D341Med (cell line): ENCODE measurements around the gene ACER2.
"Not testable (repeated sequence)": the region's sequence is repeated elsewhere in the genome, so short reads cannot be mapped to it uniquely, and the experiment has no call there.

Experiments used
- DNase-seq: peaks from one replicate; pipeline ENCODE4 v3.0.0; 2012; ENCODE audit warnings: low spot score

Gene ACER2

DNA sequence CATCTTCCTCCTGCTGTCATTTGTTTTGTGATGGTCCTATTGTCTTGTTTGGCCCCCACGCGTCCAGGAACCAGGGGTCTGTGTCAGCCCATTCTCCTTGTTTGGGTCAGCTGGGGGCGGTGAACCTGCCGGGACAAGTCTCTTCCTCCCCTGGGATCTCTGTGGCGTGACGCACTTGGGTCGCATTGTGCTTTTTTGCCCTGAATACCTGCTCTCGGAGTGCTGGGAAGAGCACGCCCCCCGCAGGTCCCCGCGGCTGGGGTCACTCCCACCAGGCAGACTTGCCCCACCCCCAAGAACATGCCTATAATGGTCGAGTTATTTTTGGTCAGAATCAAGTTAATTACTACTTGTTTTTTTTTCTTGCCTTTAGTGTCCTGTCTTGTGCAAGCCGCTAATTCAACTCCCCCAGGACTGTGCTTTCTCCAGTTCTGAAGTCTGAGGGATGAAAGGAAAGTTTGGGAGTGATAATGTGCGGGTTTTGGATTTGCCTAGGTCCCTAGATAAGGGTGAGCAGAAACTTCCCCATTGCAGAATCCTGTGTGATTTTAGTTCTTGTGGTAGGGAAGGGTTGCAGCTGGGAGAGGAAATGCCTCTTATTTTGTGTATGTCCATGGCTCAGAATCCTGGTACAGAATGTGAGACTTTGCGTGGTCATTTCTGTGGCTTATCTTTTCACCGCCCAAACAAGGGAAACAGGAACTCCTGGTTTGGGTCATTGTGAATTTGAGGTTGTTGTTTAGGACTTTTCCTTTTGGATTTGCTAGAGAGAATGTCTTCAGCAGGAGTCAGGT, 789 bp downstream of the ACER2 start:
- DNase-seq: peak; percentile 61

GRCh38 chr9:19410195-19410503, 1.3 kb downstream of the ACER2 start:
- DNase-seq: no peak

GRCh38 chr9:19410594-19410993, 1.8 kb downstream of the ACER2 start:
- no peak for DNase-seq

- DNase-seq: no peak
These were observed 2.5 kb downstream of the ACER2 start for GRCh38 chr9:19411316-19411715.

DNA sequence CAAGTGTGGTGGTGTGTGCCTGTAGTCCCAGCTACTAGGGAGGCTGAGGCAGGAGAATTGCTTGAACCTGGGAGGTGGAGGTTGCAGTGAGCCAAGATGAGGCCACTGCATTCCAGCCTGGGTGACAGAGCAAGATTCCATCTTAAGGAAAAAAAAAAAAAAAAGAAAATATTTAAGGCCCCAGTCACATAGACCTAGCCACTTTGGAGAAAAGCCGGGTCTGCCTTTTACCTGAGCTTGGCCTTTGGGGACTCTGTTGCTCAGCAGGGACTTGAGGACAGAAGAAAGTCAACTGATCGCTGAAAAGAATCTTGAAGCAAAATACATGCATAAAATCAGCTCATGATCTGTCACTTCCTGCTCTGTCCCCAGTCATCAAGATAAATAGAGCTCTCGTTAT, 4.6 kb downstream of the ACER2 start:
- not testable (repeated sequence) for DNase-seq

DNA sequence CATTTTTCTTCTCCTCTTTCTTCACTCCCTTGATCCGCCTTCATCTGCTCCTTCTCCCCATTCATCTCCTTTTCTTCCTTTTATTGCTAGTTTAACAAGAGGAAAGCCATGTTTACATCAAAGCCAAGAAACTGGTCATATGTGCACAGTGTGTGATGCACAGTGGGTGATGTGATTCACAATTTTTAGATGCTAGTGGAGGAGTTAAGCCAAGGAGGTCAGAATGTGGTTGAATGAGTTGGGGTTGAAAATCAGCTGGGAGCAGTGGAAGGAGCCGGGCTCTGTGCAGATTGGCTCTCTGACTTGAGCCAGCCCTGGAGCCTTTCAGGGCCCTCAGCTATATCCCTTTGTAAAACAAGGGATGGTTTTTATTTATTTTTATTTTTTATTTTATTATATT, 7.3 kb downstream of the ACER2 start:
- DNase-seq: no peak

DNA sequence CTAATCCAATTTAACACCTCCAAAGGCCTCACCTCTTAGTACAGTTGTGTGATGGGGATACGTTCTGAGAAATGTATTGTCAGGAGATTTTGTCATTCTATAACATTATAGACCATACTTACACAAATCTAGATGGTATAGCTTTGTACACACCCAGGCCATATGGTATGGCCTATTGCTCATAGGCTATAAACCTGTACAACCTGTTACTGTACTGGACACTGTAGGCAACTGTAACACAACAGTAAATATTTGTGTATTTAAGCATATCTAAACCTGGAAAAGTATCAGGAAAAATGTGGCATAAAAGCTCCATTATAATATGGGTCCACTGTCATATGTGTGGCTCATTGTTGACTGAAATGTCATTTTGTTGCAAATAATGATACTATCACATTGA, 12.1 kb downstream of the ACER2 start:
- no peak for DNase-seq

GRCh38 chr9:19423163-19423562, 14.4 kb downstream of the ACER2 start:
- no peak for DNase-seq

- no peak for DNase-seq
These were observed 15.5 kb downstream of the ACER2 start for GRCh38 chr9:19424176-19424779.

- no peak for DNase-seq
These were observed 20.8 kb downstream of the ACER2 start for GRCh38 chr9:19429595-19429994.

DNA sequence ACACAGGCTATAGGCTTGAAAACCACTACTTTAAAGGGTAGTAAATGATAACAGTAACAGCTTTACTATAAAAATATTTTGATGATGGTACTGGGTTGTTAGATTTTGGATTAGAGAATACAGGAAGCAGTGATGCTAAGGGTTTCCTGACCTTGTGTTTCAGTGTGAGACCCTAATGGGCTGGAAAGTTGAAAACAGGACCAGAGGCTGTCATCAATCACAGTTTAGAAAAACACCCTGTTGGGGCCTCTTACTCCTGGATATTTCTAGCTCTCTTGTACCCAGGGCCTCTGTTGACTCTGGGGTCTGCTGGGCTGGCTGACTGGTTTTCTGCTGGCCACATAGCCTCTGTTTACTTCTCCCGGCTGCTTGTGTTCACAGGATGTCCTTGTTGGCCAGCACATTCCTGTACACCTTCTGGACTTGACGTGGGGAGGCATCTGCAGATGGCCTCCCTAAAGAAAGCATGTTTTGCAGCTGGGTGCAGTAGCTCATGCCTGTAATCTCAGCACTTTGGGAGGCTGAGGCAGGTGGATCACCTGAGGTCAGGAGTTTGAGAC, 21.5 kb downstream of the ACER2 start:
- no peak for DNase-seq

DNA sequence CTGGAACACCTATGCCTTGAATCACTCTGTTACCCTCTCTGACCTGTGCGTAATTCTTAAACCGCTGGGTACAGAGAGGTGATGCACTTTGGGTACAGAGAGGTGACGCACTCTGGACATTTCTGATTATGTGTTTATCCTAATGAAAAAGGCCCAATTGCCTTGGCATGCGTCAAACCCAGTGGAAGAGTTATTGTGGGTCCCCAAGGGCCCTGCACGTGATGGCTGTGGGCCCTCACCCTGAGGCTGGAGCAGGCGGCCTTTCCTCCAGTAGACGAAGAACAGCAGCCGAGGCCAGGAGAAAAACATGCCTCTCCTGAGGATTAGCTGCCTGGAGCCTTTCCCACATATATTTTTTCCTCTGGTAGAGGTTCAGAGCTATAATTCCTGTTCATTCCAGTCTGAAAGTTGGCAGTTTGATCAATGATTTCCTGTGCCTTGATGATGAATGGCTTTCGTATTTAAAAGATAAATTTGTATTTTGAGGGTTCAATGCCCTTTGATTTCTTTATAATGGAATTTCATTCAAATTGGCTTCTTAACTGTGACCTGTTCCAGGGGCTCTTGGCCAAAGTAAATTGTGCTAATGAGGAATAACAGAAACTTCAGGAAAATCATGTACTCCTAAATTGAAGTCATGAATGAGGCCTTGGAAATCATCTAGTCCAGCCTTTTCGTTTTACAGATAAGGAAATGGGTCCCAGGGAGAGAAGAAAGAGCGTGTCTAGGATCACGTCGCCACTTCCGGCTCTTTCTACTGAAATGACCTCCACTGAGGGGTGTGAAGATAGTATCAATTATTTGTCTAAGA, 22.8 kb downstream of the ACER2 start:
- DNase-seq: no peak

DNA sequence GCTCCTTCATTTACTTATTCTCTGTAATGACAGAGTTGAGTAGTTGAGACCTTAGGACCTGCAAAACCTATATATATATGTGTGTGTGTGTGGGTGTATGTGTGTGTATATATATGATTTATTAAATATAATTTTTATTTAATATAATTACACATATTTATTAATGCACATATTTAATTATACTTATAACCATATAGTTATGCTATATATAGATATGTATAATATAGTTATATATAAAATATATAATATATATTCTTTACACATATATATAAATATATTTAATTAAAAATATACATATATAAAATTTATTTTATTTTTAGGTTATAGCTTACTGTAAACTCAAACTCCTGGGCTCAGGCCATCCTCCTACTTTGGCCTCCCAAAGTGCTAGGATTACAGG, 23.7 kb downstream of the ACER2 start:
- DNase-seq: no peak

- not testable (repeated sequence) for DNase-seq
These were observed 24.9 kb downstream of the ACER2 start for GRCh38 chr9:19433729-19434128.

- DNase-seq: no peak
These were observed 31.6 kb downstream of the ACER2 start for GRCh38 chr9:19440376-19440775.

GRCh38 chr9:19440823-19441580, 32.2 kb downstream of the ACER2 start:
- DNase-seq: no peak

GRCh38 chr9:19441730-19442129, 32.9 kb downstream of the ACER2 start:
- no peak for DNase-seq

GRCh38 chr9:19442240-19442639, 33.4 kb downstream of the ACER2 start:
- no peak for DNase-seq

GRCh38 chr9:19445452-19445851, 36.6 kb downstream of the ACER2 start:
- no peak for DNase-seq

DNA sequence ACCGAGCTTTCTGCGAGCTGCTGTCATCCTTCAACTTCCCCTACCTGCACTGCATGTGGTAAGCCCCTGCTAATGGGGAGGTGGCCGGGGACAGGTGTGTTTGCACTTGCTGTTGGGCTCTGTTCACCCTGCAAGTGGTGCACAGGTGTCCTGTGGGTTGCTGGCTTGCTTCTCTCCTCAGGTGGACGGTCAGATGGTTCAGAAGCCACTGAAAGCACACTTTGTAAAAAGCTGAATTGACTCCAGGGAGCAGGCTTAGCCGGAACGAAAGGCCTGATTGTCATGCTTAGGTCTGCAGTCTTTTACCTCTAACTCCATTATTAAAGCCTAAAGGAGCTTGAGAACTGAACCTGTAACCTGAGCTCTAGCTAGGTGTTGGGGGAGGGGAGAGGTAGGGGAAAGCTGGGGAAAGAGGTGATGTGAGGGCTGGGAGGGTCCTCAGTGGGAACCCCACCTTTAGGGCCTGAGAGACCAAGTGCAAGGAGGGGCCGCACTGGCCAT, 37.6 kb downstream of the ACER2 start:
- no peak for DNase-seq

- DNase-seq: no peak
These were observed 42.7 kb downstream of the ACER2 start for GRCh38 chr9:19451240-19452087.
